GM19099 (cell line): Measurements from ENCODE around the gene APAF1.

ENCODE experiments used
- POLR2A ChIP-seq: IDR thresholded peaks from 3 replicates; pipeline ENCODE4 v1.6.1; 2011; ENCODE audit warnings: low read depth; ENCODE audit not compliant: insufficient read length; ENCODE audit errors: extremely low read depth

APAF1 gene

DNA sequence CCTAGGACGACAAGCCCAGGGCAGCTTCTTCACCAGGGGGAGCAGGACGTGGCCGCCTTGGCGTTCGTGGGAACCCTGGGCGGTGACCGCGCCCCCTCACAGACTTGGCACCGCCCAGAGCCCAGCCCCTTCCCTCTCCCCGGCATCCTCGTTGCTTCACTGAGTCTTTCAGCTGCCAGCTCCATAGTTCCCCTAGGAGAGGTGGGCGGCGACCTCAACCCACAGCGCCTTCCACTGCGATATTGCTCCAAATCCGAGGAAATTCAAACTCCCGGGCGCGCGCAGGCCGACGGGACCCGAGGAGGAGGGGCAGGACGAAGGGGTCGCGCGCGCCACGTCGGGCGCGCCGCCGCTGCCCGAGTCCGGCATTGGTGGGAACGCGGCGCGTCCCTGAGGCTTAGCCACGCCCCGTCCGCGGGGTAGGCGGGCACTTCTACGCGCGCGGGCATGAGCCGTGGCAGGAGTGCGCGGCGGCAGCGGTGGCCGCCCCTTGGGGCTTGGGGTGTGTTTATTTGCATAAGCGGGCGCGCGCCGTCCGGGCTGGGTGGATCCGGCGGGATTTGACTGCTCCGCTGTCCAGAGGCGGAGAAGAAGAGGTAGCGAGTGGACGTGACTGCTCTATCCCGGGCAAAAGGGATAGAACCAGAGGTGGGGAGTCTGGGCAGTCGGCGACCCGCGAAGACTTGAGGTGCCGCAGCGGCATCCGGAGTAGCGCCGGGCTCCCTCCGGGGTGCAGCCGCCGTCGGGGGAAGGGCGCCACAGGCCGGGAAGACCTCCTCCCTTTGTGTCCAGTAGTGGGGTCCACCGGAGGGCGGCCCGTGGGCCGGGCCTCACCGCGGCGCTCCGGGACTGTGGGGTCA lies at the start of gene APAF1, which contains the start of gene IKBIP:
TSS of gene APAF1 (plus strand) at position 579 of the 860 bp plus-strand sequence. CDS start 3,070 bp downstream, outside the sequence.
TSS of gene IKBIP (minus strand) at position 77 of the 860 bp plus-strand sequence. CDS start 87 bp downstream, outside the sequence.
- TF ChIP-seq POLR2A = peak; percentile 84

DNA sequence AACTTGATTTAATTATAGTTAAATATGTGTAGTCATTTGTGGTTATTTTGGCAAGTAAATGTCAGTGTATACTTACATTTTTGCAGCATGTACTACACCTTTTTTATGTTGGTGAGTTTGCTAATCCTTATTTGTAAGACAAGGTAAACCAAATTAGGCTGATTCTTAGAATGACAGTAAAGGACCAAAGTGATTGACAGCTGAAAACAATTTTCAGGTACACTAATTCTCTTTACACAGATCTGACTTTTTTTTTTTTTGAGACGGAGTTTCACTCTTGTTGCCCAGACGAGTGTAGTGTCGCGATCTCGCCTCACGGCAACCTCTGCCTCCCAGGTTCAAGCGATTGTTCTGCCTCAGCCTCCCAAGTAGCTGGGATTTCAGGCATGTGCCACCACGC lies 43.2 kb upstream of the APAF1 start:
- no peak for TF ChIP-seq POLR2A

- no peak for TF ChIP-seq POLR2A
Observed at GRCh38 chr12:98606359-98606988, 38.6 kb upstream of the APAF1 start.

DNA sequence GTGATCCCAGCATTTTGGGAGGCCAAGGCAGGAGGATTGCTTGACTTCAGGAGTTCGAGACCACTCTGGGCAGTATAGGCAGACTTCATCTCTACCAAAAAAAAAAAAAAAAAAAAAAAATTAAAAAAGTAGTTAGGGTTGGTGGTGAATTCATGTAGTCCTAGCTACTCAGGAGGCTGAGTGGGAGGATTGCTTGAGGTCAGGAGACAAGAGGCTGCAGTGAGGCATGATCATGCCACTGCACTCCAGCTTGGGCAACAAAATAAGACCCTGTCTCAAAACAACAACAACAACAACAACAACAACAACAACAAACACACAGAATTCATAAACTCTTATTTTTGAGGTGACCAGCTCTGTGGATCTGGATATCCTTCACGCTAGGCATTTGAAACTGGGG lies 34.5 kb upstream of the APAF1 start:
- no peak for TF ChIP-seq POLR2A

GRCh38 chr12:98612696-98613334 lies 32.3 kb upstream of the APAF1 start:
- TF ChIP-seq POLR2A = no peak

GRCh38 chr12:98618952-98619351 lies 26.1 kb upstream of the APAF1 start:
- no peak for TF ChIP-seq POLR2A

DNA sequence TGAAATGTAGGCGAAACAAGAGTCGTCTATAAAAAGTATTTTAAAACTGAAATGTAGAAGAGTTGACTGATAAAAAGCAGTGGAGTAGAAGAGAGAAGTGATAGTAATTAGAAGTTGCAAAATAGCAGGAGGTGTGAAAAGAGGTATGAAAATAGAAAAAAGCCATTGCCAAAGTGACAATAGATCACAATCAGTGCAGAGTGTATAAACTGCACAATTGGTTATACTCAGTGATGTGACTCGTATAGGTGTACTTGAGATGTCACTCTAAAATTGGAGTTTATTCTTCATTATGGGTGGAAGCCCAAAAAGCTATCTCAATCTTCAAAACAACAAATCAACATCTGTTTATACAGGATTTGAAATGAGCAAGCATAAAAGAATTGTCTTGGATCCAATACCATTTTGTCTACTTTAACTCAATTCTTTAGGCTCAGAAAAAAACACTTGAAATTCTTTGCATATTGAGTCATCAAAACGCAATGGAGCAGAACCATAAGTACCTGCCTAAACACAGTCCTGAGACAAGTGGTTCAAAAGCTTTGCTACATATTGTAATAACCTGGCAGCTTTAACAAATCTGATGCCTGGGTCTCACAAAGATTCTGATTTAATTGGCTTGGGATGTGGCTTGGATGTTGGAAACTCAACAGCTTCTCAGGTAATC lies 9.3 kb upstream of the APAF1 start:
- no peak for TF ChIP-seq POLR2A

- TF ChIP-seq POLR2A = no peak
Observed at GRCh38 chr12:98637068-98637467, 8.0 kb upstream of the APAF1 start.

GRCh38 chr12:98638009-98638408 lies 7.1 kb upstream of the APAF1 start:
- TF ChIP-seq POLR2A = no peak

DNA sequence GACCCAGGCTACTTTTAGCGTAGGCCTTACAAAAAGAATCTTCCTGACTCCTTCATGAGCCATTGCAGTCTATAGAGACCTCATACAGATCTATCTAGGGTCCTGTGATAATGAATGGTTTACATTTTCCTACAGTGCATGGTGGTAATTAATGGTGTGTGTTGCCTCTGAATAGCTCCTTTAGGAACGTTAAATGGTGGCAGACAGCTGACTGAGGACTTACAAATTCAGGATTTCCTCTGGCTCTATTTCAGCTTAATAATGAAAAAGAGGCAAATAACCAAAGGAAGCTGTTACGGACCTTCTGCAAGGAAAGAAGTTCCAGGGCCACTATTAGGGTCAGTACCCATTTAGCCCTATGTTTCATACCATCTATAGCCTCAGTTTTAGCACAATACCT lies 5.6 kb upstream of the APAF1 start:
- no peak for TF ChIP-seq POLR2A

GRCh38 chr12:98644433-98644711 lies 718 bp upstream of the APAF1 start:
- TF ChIP-seq POLR2A = no peak

- no peak for TF ChIP-seq POLR2A
Observed at GRCh38 chr12:98645572-98646067, 530 bp downstream of the APAF1 start.

DNA sequence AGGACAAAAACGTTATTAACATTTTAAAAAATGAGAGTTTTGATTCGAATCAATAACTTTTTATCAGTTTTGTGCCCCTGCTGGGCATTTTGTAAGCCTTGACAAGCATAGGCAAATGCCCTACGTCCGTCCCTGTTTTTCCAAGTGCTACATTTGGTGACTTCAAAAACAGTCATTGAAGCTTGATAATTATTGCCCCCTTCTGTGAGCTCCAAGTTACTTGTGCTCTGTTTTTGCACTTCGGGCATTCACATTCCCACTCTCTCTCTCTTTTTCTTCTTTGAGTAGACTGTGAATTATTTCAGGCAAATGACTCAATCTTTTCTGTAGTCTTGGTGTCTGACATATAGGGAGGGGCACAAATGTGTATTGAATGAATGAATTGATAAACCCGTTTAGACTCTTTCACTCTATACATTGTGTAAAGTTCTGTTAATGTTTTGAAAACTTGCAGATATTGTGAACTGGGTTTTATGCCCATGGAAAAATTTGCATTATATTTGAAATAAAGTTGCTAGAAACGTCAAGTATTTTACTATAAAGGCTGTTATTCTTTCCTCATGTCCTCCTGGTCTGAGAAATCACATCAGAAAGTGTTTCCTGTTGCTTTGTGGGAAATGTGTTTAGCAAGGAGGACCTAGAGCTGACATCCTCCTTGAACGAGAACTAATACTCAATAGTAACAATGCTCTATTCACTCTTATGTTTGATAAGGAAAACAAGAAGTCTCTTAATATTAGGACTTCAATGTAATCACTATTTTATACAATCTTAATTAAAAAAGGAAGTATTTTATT lies 1.4 kb downstream of the APAF1 start:
- no peak for TF ChIP-seq POLR2A

GRCh38 chr12:98651328-98651727 lies 6.2 kb downstream of the APAF1 start:
- no peak for TF ChIP-seq POLR2A
